ENCODE data around the gene DNAJB9.

The DNAJB9 gene

GRCh38 chr7:108568801-108569380 is 783 bp upstream of the DNAJB9 start:
- DNase-seq (ENCODE audit: low read depth) = no peak

GRCh38 chr7:108570146-108570755 is 577 bp downstream of the DNAJB9 start:
- DNase-seq (ENCODE audit: low read depth) = no peak

GRCh38 chr7:108572480-108572879 is 2.8 kb downstream of the DNAJB9 start:
- no peak for DNase-seq (ENCODE audit: low read depth)

DNA sequence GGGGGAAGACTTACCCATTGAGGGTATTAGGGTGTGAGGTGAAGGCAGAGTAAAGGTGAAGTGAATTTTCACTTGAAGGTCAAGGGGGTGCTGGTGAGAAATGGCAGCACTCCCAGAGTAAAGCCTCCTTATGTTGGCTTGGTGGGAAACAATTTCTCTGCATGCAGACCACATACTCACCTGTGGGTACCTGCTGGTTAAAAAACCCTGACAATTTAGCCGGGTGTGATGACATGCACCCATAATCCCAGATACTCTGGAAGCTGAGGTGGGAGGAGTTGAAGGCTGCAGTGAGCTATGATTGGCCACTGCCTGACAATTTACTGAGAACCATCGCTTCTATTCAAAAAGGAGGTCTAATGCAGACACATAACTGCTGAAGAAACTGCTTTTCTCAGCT is 5.5 kb downstream of the DNAJB9 start:
- DNase-seq (ENCODE audit: low read depth) = no peak

GRCh38 chr7:108576116-108576515 is 6.4 kb downstream of the DNAJB9 start:
- DNase-seq (ENCODE audit: low read depth) = no peak

- no peak for DNase-seq (ENCODE audit: low read depth)
These were observed 9.3 kb downstream of the DNAJB9 start for GRCh38 chr7:108578937-108579336.

GRCh38 chr7:108580298-108580697 is 10.6 kb downstream of the DNAJB9 start:
- no peak for DNase-seq (ENCODE audit: low read depth)

GRCh38 chr7:108581655-108582491 is 12.2 kb downstream of the DNAJB9 start:
- DNase-seq (ENCODE audit: low read depth) = no peak

- DNase-seq (ENCODE audit: low read depth) = no peak
These were observed 14.5 kb downstream of the DNAJB9 start for GRCh38 chr7:108584211-108584610.

- DNase-seq (ENCODE audit: low read depth) = no peak
These were observed 16.2 kb downstream of the DNAJB9 start for GRCh38 chr7:108585843-108586242.

DNA sequence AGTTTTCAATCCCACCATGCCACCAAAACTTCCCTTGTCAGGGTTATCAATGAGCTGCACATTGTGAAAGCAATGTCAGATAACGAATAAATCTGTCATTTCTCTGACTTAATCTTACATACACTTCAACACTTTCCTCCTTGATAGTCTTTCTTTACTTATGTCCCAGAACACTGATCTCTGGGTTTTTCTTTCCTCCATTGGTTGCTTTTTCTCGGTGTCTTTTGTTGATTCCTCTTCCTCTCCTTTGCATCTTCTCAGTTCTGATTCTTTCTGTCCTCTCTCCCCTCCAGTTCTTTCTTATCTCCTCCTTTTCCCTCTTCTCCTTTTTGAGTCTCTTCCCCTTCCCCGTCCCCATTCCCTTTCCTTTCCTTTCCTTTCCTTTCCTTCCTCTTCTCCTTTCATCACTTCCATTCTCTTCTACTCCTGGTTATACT is 16.6 kb downstream of the DNAJB9 start:
- DNase-seq (ENCODE audit: low read depth) = no peak

DNA sequence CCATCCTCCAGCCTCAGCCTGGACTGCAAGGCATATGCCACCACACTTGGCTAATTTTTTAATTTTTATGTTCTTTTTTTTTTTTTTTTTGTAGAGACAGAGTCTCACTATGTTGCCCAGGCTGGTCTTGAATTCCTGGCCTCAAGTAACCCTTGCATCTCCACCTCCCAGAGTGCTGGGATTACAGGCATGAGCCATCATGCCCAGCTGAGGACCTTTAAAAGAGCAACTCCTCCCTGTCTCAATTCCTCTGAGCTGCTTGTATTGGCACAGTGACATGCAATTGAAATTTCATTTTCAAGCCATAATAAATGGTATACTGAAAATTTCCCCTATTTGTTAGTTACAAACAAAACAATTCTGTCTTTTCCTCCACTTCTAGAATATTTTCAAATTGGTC is 19.5 kb downstream of the DNAJB9 start:
- DNase-seq (ENCODE audit: low read depth) = no peak

- no peak for DNase-seq (ENCODE audit: low read depth)
These were observed 20.2 kb downstream of the DNAJB9 start for GRCh38 chr7:108589874-108590273.

DNA sequence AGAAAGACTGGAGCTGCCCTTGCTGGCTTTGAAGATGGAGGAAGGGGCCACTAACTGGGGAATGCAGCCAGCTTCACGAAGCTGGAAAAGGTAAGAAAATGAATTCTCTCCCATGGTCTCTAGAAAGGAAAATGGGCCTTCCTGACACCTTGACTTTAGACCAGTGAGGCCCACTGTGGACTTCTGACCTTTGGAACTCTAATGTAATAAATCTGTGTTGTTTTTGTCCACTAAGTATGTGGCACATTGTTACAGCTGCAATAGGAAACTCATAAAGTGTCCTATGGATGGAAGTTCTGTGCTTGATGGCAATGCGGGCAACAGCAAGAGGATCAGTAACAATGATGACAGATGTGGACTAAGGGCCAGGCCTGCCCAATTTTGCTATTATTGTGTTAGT is 20.9 kb downstream of the DNAJB9 start:
- no peak for DNase-seq (ENCODE audit: low read depth)

- DNase-seq (ENCODE audit: low read depth) = no peak
These were observed 23.1 kb downstream of the DNAJB9 start for GRCh38 chr7:108592646-108593201.

DNA sequence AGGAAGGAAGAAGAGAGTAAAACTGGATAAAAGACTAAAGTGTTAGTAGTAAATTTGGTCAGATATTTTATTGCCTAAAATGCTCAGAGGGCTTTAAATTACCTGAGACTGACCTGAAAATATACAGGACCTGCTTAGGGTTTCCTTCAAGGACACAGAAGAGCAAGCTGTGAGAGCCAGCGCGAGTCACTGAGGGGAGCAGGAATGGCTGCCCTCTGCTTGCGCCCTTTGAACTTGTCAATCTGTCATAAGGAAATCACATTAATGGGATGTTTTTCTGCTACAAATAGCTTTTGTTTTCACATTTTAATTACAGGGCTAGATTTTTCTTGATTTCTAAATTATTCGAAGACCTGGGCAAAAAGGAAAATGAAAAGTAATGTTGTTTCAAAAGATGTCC is 26.9 kb downstream of the DNAJB9 start:
- DNase-seq (ENCODE audit: low read depth) = no peak

GRCh38 chr7:108598153-108598552 is 28.5 kb downstream of the DNAJB9 start:
- DNase-seq (ENCODE audit: low read depth) = no peak

- DNase-seq (ENCODE audit: low read depth) = no peak
These were observed 29.4 kb downstream of the DNAJB9 start for GRCh38 chr7:108598914-108599580.

DNA sequence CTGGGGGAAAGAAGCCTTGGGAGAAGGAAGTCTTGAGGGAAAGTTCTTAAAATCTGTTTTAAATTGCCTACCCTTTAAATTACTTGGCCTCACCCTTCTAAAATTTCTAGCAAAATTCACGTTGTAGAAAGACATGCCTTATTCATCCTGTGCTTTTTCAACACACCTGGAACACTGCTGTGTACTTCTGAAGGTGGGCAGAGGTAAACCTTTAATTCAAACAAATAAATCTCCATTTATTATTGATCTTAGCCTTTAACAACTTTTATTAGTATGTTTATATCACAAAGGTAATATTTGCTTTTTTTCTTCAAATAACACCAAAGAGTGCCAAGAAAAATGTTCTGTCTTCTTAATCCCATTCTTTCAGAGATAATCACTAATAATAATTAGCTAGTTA is 30.7 kb downstream of the DNAJB9 start:
- DNase-seq (ENCODE audit: low read depth) = no peak

DNA sequence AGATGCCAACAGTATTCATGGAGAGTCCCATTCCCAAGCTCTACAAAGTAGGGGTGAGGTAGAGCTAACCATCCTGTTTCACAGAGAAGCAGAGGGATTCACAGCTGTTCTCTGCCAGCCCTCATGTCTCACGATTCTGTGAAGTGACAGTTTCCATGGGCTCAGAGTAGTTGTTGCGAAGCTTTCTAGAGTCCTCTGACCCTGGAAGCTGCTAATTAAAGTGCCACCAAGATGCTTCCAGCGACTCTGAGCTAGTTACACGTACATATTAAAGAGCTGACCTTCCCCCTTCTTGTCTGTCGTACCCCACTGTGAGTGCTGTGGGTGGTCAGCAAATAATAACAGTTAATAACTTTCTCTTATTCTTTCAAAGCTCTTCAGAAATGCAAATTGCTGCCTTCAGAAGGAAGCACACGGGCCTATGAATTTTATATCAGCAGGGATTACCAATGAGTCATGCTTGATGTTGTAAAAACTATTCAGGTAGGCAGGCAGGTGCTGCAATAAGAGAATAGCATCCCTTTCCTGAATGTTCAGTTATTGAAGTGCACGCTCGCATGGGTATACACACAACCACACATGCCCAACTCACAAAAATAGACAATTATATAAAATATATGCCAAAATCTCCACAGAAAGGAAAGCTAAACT is 34.1 kb downstream of the DNAJB9 start:
- no peak for DNase-seq (ENCODE audit: low read depth)

DNA sequence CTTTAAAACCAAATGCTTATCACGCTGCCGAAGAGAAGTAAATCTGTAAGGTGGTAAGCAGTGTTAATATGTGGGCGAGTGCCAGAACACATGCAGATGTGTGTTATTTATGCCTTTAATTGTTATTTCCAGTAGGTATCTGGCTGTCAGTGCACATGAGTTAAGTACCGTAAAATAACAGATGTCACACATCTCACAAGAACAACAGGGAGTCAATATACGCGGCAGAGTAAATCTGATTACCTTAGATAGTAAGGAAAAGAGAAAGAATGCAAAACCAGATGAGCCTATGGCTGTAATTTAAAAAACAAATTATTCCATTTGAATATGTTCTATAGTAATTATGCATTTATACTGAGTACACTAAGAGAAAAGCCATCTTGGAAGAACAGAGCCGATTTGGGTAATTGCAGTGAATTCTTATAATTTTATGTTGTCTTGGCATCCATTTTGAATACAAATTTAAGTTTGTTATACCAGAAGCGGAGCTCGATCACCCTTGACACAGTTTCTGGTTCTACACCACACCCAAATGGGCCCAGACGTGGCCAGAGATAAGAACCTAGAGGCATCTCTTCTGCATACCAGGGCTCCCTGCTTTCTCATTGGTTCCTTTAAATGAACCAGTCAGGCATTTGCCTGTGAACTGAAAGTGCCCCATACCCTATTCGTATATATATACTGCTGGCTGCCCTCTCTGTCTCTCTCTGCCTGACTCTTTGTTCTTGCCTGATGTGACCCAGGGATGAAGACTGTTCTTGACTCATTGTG is 34.8 kb downstream of the DNAJB9 start:
- DNase-seq (ENCODE audit: low read depth) = no peak

Measured in GM04504 (cell line).